Femur (tissue), 1 donor: ENCODE results near the gene CNGB1.
"Not testable (repeated sequence)": the region's sequence is repeated elsewhere in the genome, so short reads cannot be mapped to it uniquely, and the experiment has no call there.

ENCODE experiments used
- DNase-seq: peaks from one replicate; pipeline ENCODE4 v3.0.0-alpha.2; 2017

Gene CNGB1

GRCh38 chr16:57848181-57848580 is 122.7 kb downstream of the CNGB1 start:
- no peak for DNase-seq

- not testable (repeated sequence) for DNase-seq
Measured at GRCh38 chr16:57846931-57847330, 124.0 kb downstream of the CNGB1 start.

- no peak for DNase-seq
Measured at GRCh38 chr16:57846078-57846697, 124.7 kb downstream of the CNGB1 start.

GRCh38 chr16:57845115-57845514 is 125.8 kb downstream of the CNGB1 start:
- no peak for DNase-seq

GRCh38 chr16:57844416-57845030 is 126.4 kb downstream of the CNGB1 start:
- no peak for DNase-seq

GRCh38 chr16:57843400-57843799 is 127.5 kb downstream of the CNGB1 start:
- no peak for DNase-seq

GRCh38 chr16:57842601-57843000 is 128.3 kb downstream of the CNGB1 start:
- DNase-seq, result no peak

GRCh38 chr16:57840833-57841232 is 130.1 kb downstream of the CNGB1 start:
- no peak for DNase-seq

GRCh38 chr16:57838161-57838560 is 132.8 kb downstream of the CNGB1 start:
- no peak for DNase-seq

GRCh38 chr16:57837305-57838125 is 133.4 kb downstream of the CNGB1 start:
- no peak for DNase-seq

GRCh38 chr16:57835439-57835838 is 135.5 kb downstream of the CNGB1 start:
- DNase-seq, result not testable (repeated sequence)

GRCh38 chr16:57834936-57835335 is 136.0 kb downstream of the CNGB1 start:
- DNase-seq, result no peak
